ENCODE data around the gene CDH10.

Gene CDH10

GRCh38 chr5:24644761-24645160 lies at the start of gene CDH10:
TSS of gene CDH10 (minus strand) at chr5:24644978. CDS start at chr5:24593490, 51,488 bp downstream.
- no peak for TF ChIP-seq CTCF (IDR thresholded peaks at IDR 0.05; ENCODE audit: control insufficient read depth, extremely low read depth, insufficient read depth)
- DNase-seq (ENCODE audit: low read depth) = no peak
- no peak within 1 kb of the TSS for H3K4me3 ChIP-seq (ENCODE audit: low read depth, low read length)

- no peak for DNase-seq (ENCODE audit: low read depth)
- no peak overlapping the region for H3K4me3 ChIP-seq (ENCODE audit: low read depth, low read length)
- no peak for TF ChIP-seq CTCF (IDR thresholded peaks at IDR 0.05; ENCODE audit: control insufficient read depth, extremely low read depth, insufficient read depth)
These were observed 48.8 kb upstream of the CDH10 start for GRCh38 chr5:24693609-24694008.

GRCh38 chr5:24691074-24691473 lies 46.3 kb upstream of the CDH10 start:
- H3K4me3 ChIP-seq (ENCODE audit: low read depth, low read length) = no peak overlapping the region
- no peak for DNase-seq (ENCODE audit: low read depth)
- no peak for TF ChIP-seq CTCF (IDR thresholded peaks at IDR 0.05; ENCODE audit: control insufficient read depth, extremely low read depth, insufficient read depth)

- TF ChIP-seq CTCF (IDR thresholded peaks at IDR 0.05; ENCODE audit: control insufficient read depth, extremely low read depth, insufficient read depth) = no peak
- no peak for DNase-seq (ENCODE audit: low read depth)
- H3K4me3 ChIP-seq (ENCODE audit: low read depth, low read length) = no peak overlapping the region
These were observed 36.3 kb upstream of the CDH10 start for GRCh38 chr5:24681106-24681505.

GRCh38 chr5:24668050-24668449 lies 23.3 kb upstream of the CDH10 start:
- no peak for TF ChIP-seq CTCF (IDR thresholded peaks at IDR 0.05; ENCODE audit: control insufficient read depth, extremely low read depth, insufficient read depth)
- H3K4me3 ChIP-seq (ENCODE audit: low read depth, low read length) = no peak overlapping the region
- DNase-seq (ENCODE audit: low read depth) = no peak

GRCh38 chr5:24649531-24649930 lies 4.8 kb upstream of the CDH10 start:
- TF ChIP-seq CTCF (IDR thresholded peaks at IDR 0.05; ENCODE audit: control insufficient read depth, extremely low read depth, insufficient read depth) = no peak
- no peak overlapping the region for H3K4me3 ChIP-seq (ENCODE audit: low read depth, low read length)
- no peak for DNase-seq (ENCODE audit: low read depth)

- TF ChIP-seq CTCF (IDR thresholded peaks at IDR 0.05; ENCODE audit: control insufficient read depth, extremely low read depth, insufficient read depth) = no peak
- DNase-seq (ENCODE audit: low read depth) = no peak
- no peak overlapping the region for H3K4me3 ChIP-seq (ENCODE audit: low read depth, low read length)
These were observed 2.1 kb upstream of the CDH10 start for GRCh38 chr5:24646915-24647314.
